Central memory CD8-positive, alpha-beta T cell (primary cell): ENCODE measurements around the gene INO80.

ENCODE experiments used
- ATAC-seq: fragments of 150-1000 bp; cut with Tn5 transposase; replicated peaks from 2 replicates; pipeline ENCODE4 v1.10.0; 2022; ENCODE audit warnings: mild to moderate bottlenecking, moderate FRiP score, moderate number of reproducible peaks; ENCODE audit not compliant: poor library complexity, severe bottlenecking; ENCODE audit errors: extremely low read depth
- DNase-seq, 2 donors: peaks; one replicate each; pipeline ENCODE4 v3.0.0; 2021; ENCODE audit warnings: low spot score in 2 of 2
- H3K27ac Mint-ChIP-seq: one replicate; pipeline ENCODE4 v1.8.0; 2022; ENCODE audit warnings: low read depth, mild to moderate bottlenecking, moderate library complexity, mixed read lengths
- H3K27me3 Mint-ChIP-seq: one replicate; pipeline ENCODE4 v1.8.0; 2022; ENCODE audit warnings: mixed read lengths
- H3K36me3 Mint-ChIP-seq: one replicate; pipeline ENCODE4 v1.8.0; 2022; ENCODE audit warnings: mild to moderate bottlenecking, moderate library complexity, mixed read lengths; ENCODE audit not compliant: insufficient read depth
- H3K4me1 Mint-ChIP-seq: one replicate; pipeline ENCODE4 v1.8.0; 2022; ENCODE audit warnings: mixed read lengths
- H3K4me3 Mint-ChIP-seq: one replicate; pipeline ENCODE4 v1.8.0; 2022; ENCODE audit warnings: mild to moderate bottlenecking, moderate library complexity, mixed read lengths
- H3K9me3 Mint-ChIP-seq: one replicate; pipeline ENCODE4 v1.8.0; 2022; ENCODE audit warnings: mixed read lengths

The INO80 gene

DNA sequence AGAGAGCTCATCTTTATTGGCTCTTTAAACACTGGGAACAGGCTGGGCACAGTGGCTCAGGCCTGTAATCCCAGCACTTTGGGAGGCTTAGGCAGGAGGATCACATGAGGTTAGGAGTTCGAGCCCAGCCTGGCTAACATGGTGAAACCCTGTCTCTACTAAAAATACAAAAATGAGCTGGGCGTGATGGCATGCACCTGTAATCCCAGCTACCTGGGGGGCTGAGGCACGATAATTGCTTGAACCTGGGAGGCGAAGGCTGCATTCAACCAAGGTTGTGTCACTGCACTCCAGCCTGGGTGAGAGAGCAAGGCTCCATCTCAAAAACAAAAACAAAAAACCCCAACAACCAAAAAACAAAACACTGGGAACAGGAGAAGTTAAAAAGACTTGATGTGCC, 90.7 kb downstream of the INO80 start:
- Mint-ChIP-seq H3K27ac (no peak overlapping the region), H3K4me1 (no peaks in the 10 kb centered on the region), H3K27me3 (no peaks in the 10 kb centered on the region), H3K9me3 (no peaks in the 10 kb centered on the region), H3K36me3 (peaks cover 19% of the 10 kb centered on the region), H3K4me3 (no peak overlapping the region)
- DNase-seq (no peak), ATAC-seq (no peak)

DNA sequence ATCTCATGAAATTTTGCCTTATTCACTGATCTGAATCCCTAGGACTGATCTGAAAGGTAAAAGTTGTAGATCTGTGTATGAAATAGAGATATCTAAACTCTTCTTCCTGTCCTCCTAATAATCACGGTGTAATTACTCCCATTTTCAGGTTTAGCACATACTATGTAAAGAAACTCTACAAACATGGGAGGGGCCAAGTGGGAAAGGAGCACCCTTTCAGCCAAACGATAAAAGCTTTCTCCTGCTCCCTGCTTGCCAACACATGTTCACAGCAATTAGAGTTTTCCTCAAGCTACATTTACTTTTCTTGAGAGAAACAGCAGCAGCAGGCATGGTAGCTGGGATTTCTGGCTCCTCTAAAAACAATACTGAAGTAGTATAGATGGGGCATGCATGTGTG, 91.2 kb downstream of the INO80 start:
- Mint-ChIP-seq H3K4me1 (no peaks in the 10 kb centered on the region), H3K4me3 (no peak overlapping the region), H3K27ac (no peak overlapping the region), H3K27me3 (no peaks in the 10 kb centered on the region), H3K9me3 (no peaks in the 10 kb centered on the region), H3K36me3 (peaks cover 19% of the 10 kb centered on the region)
- ATAC-seq (no peak), DNase-seq (no peak)

DNA sequence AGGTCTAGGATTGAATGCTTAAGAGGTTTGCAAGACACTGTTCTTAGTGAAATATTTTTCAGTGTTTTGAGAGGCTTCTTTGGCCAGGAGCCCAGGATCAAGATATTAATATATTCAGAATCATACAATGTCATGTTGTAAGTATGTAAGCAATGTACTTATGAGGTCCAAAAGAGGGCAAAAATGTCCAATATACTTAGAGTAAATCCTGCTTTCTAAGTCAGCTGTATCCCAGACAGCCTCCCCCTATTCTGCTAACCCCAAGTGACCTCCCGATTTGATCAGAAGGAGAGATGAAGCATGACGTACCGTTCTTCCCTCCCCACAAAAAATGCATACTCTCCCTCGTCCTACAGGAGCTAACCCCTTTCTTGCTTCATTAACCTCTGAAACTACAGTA, 91.9 kb downstream of the INO80 start:
- Mint-ChIP-seq H3K27ac (no peak overlapping the region), H3K4me1 (no peaks in the 10 kb centered on the region), H3K36me3 (peaks cover 21% of the 10 kb centered on the region), H3K27me3 (no peaks in the 10 kb centered on the region), H3K9me3 (no peaks in the 10 kb centered on the region), H3K4me3 (no peak overlapping the region)
- DNase-seq (no peak), ATAC-seq (no peak)

DNA sequence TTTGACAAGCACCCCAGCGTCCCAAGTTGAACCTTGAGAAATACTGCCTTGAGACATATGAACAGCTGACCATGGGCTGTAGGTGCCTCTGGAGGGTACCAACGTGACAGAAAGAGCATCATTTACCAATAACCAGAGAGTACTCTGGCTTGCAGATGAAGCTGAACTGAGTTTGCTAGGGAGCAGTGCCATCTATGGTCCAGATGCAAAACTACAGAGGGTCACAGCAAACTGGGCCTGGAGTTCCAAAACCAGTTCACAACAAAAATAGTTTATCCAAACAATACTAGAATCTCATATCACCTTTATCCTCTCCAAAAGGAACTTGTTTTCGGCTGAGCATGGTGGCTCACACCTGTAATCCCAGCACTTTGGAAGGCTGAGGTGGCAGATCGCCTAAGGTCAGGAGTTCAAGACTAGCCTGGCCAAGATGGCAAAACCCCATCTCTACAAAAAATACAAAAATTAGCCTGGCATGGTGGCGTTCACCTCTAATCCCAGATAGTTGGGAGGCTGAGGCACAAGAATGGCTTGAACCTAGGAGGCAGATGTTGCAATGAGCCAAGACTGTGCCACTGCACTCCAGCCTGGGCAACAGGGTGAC, 93.5 kb downstream of the INO80 start:
- H3K27ac Mint-ChIP-seq, result no peak overlapping the region
- DNase-seq (peak in 1 of 2 donors; percentile 10), ATAC-seq (peak; percentile 40)
- H3K27me3 Mint-ChIP-seq, result no peaks in the 10 kb centered on the region
- H3K4me1 Mint-ChIP-seq, result no peaks in the 10 kb centered on the region
- H3K9me3 Mint-ChIP-seq, result no peaks in the 10 kb centered on the region
- H3K36me3 Mint-ChIP-seq, result peaks cover 26% of the 10 kb centered on the region
- H3K4me3 Mint-ChIP-seq, result no peak overlapping the region

DNA sequence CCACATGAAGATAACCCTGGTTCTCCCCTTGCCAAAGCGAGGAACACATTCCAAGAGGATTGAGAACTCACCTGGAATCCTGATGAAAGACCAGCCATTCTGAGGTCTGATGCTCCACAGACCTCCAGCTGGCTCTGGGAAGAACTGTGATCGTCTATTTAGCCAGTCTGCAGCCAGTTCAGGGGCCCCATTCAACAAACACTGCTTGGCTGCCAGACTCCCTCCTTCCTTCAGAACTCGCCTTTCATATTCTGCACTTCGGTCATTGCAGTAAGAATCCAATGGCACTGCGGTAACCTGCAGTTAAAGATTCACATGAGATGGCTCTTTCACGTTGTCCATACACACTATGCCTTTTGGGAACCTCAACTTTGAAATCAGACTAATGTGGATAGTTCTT, 95.3 kb downstream of the INO80 start:
- DNase-seq (no peak), ATAC-seq (no peak)
- Mint-ChIP-seq H3K4me3 (no peak overlapping the region), H3K27ac (no peak overlapping the region), H3K9me3 (no peaks in the 10 kb centered on the region), H3K4me1 (no peaks in the 10 kb centered on the region), H3K36me3 (peaks cover 24% of the 10 kb centered on the region), H3K27me3 (no peaks in the 10 kb centered on the region)

GRCh38 chr15:41020311-41020710, 95.8 kb downstream of the INO80 start:
- no peak overlapping the region for H3K4me3 Mint-ChIP-seq
- no peaks in the 10 kb centered on the region for H3K27me3 Mint-ChIP-seq
- no peak overlapping the region for H3K27ac Mint-ChIP-seq
- ATAC-seq, result no peak
- no peak for DNase-seq
- peaks cover 26% of the 10 kb centered on the region for H3K36me3 Mint-ChIP-seq
- H3K9me3 Mint-ChIP-seq, result no peaks in the 10 kb centered on the region
- H3K4me1 Mint-ChIP-seq, result no peaks in the 10 kb centered on the region

DNA sequence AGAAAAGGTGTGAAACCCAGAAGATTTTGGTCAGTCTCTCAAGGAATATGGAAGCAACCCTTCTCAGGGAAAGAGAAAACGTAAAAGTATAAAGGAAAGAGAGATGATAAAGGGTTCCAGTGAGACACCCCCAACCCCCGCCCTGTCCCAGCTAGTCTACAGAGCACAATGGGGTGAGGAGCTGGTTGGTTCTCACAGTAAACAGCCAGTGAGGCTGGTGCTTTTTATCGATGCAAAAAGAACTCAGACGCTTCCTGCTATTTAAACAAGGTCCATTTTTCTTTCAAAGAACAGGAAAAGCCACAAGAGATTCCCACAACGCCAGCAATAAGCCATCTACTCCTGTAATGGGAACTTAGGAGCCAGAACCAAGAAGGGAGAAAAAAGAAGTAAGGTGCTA, 96.9 kb downstream of the INO80 start:
- Mint-ChIP-seq H3K9me3 (no peaks in the 10 kb centered on the region), H3K27me3 (no peaks in the 10 kb centered on the region), H3K4me3 (no peak overlapping the region), H3K4me1 (no peaks in the 10 kb centered on the region), H3K27ac (no peak overlapping the region), H3K36me3 (peaks cover 32% of the 10 kb centered on the region)
- ATAC-seq, result no peak
- no peak for DNase-seq

DNA sequence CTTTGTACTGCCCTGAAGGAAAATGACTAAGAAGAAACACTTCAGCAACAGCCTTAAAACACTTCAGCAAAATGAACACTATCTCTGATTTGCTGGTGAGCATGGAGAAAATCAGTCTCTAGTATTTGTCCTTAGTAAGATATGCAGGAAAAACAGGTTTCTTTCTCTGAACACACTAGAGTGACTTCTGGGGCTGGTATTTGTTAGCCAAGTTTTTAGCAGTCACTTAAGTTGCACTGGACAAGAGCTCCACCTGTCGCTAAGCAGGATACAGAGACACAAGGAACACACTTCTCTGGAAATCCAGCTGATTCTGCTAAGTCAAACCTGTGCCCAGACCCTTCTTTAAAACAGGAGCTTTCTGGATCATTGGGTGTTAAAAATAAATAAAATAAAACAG, 97.5 kb downstream of the INO80 start:
- Mint-ChIP-seq H3K4me1 (no peaks in the 10 kb centered on the region), H3K27ac (no peak overlapping the region), H3K27me3 (no peaks in the 10 kb centered on the region), H3K9me3 (no peaks in the 10 kb centered on the region), H3K4me3 (no peak overlapping the region), H3K36me3 (peaks cover 34% of the 10 kb centered on the region)
- DNase-seq (no peak), ATAC-seq (no peak)

DNA sequence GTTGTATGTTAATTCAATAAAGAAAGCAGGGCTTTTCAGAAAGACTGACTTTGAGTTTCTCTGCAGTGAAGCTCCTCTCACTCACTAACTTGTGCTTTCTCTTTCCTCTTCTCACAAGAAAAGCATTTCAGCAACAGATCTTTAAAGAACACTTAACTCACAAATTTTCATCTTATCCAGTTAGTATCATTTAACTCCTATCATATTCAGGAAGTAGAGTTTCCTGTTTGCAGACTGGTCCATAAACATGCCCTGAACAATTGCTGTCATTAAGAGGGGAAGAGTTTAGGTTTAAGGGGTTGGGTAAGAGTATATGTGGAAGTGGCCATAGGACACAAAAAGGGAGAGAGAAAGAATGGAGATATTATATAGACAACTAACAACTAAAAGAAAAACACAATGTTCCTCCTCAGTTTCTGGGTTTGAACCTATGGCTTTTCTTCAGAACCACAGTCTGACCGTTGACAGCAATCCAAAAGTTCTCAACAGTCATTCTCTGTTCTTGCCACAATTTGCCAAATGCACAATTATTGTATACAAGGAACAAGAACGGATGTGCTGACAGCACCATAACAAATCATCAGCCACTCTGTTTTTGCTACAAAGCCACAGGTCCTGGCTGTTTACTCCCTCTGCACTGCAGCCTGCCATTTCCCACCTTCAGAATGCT, 98.9 kb downstream of the INO80 start:
- ATAC-seq (no peak), DNase-seq (no peak)
- Mint-ChIP-seq H3K27ac (no peak overlapping the region), H3K9me3 (no peaks in the 10 kb centered on the region), H3K36me3 (peaks cover 39% of the 10 kb centered on the region), H3K27me3 (no peaks in the 10 kb centered on the region), H3K4me3 (no peak overlapping the region), H3K4me1 (peaks cover 4% of the 10 kb centered on the region)

GRCh38 chr15:41013691-41014414, 102.2 kb downstream of the INO80 start:
- H3K27me3 Mint-ChIP-seq, result no peaks in the 10 kb centered on the region
- peaks cover 30% of the 10 kb centered on the region for H3K36me3 Mint-ChIP-seq
- no peak for ATAC-seq
- DNase-seq, result no peak
- no peak overlapping the region for H3K4me3 Mint-ChIP-seq
- no peak overlapping the region for H3K27ac Mint-ChIP-seq
- H3K4me1 Mint-ChIP-seq, result peaks cover 4% of the 10 kb centered on the region
- H3K9me3 Mint-ChIP-seq, result no peaks in the 10 kb centered on the region

DNA sequence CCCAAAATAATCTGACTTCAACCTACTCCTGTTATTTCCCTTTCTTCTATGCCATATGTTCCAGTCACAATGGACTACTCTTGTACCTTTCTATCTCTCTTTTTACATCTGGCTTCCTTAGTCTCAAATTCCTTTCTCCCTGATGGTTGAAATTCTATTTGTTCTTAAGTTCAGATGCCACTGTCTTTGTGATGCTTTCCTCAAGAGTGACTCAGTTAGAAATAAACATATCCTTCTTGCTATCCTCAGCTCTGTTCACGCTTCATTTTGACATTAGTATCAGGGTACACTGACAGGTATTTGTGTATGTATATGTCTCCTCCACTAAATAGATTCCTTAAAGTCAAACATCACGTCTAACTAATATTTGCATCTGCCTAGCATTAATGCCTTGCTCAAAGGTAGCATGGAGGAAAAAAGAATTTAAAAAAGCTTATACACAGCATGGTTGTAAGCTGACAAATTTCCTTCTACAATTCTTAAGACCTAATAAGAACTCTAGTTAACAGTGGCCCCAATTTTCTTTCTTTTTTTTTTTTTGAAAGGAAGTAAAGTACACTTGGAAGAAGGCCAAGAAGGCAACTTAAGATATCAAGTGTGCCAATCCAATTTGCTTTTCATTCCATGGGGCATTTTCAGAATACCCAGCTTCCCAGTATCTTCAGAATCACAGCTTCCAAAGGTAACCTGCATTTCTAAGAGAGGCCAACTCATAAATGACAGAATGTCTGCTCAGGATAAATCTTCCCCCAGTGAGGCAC, 104.8 kb downstream of the INO80 start:
- ATAC-seq (no peak), DNase-seq (no peak)
- no peaks in the 10 kb centered on the region for H3K27me3 Mint-ChIP-seq
- H3K9me3 Mint-ChIP-seq, result no peaks in the 10 kb centered on the region
- peaks cover 29% of the 10 kb centered on the region for H3K36me3 Mint-ChIP-seq
- H3K4me3 Mint-ChIP-seq, result no peak overlapping the region
- H3K27ac Mint-ChIP-seq, result no peak overlapping the region
- peaks cover 4% of the 10 kb centered on the region for H3K4me1 Mint-ChIP-seq

DNA sequence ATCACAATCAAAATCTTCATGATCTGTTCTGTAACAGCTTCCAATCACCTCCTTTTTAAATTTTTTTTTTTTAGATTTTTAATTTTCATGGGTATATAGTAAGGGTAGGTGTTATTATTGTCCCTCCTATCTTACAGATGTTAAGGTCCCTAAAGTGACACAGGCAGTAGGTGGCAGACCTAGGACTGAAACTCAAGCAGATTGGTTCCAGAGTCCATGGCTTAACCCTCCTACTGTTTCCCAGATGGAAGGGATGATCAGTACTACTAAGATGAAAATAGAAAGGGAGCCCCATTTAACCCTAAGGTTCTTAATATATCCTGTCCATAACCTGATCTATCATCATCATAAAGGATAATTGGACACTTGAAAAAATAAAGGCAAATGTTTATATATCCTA, 105.7 kb downstream of the INO80 start:
- H3K36me3 Mint-ChIP-seq, result peaks cover 28% of the 10 kb centered on the region

More for the DNA sequence above, 105.7 kb downstream of the INO80 start:
- no peak for ATAC-seq
- no peak overlapping the region for H3K4me3 Mint-ChIP-seq
- no peaks in the 10 kb centered on the region for H3K9me3 Mint-ChIP-seq
- no peak for DNase-seq
- H3K4me1 Mint-ChIP-seq, result peaks cover 4% of the 10 kb centered on the region
- no peaks in the 10 kb centered on the region for H3K27me3 Mint-ChIP-seq
- no peak overlapping the region for H3K27ac Mint-ChIP-seq
